GM18499 (cell line): Measurements from ENCODE around the gene OIP5.
"Not testable (repeated sequence)": the region's sequence is repeated elsewhere in the genome, so short reads cannot be mapped to it uniquely, and the experiment has no call there.

ENCODE experiments used
- ATAC-seq: cut with Tn5 transposase; IDR thresholded peaks from one replicate; pipeline ENCODE4 v1.9.1; 2021; ENCODE audit warnings: moderate number of reproducible peaks; ENCODE audit not compliant: insufficient read depth, unreplicated experiment

OIP5 gene

DNA sequence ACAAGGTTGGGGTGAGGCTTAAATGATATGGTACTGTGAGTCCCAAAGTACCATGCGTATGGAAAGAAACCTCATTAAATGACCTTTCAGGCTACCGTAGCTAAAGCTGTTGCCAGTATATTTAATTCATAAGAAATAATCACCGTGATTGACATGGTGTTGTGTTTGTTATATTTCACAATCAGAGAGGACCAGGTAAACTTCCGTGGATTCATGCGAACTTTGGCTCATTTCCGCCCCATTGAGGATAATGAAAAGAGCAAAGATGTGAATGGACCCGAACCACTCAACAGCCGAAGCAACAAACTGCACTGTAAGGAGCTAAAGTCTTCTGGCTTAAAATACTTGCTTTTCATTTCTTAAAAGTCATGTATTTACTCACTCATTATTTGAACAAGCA is 69.8 kb downstream of the OIP5 start:
- no peak for ATAC-seq

DNA sequence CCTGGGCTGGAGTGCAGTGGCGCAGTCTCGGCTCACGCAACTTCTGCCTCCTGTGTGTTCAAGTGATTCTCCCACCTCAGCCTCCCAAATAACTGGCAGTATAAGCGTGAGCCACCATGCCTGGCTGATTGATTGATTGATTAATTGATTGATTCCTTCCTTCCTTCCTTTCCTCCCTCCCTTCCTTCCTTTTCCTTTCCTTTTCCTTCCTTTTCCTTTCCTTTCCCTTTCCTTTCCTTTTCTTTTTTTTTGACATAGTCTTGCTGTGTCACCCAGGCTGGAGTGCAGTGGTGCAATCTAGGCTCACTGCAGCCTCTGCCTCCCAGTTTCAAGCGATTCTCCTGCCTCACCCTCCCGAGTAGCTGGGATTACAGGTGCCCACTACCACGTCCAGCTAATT is 71.5 kb downstream of the OIP5 start:
- ATAC-seq: not testable (repeated sequence)

DNA sequence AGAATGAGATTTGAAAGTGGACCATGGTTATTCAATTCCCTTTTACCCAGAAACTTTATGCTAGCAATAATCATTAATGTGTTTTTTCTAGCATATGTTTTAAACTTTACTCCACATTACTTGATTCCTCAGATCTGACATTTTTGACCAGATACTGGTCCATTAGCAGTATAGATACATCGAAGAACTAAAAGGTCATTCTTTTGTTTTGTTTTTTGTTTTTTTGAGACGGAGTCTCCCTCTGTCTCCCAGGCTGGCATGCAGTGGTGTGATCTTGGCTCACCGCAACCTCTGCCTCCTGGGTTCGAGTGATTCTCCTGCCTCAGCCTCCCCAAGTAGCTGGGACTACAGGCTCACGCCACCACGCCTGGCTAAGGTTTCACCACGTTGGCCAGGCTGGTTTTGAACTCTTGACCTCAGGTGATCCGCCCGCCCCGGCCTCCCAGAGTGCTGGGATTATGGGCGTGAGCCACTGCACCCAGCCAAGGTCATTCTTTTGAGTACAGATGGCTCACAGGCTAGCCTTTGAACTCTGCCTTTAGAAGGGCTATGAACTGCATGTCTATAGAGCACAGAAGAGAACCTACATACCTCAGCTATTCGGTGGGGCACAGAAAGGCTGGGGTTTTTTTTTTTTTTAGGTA is 72.7 kb downstream of the OIP5 start:
- no peak for ATAC-seq
